Suprapubic skin (tissue), 4 donors: ENCODE data around the gene FAM222A. TPM values are rescaled to one million over a fixed set of nuclear protein-coding genes. Genes with fewer than 3 reads are reported as not detected.
A peak's percentile ranks its signal among the peaks of the same experiment; 100 is the strongest.

ENCODE experiments used
- DNase-seq, 2 donors: peaks; one replicate each; pipeline ENCODE4 v3.0.0-alpha.2; 2019; ENCODE audit warnings: low spot score in 2 of 2
- H3K27ac ChIP-seq: fragments of 200-600 bp; sonication (generic); one replicate; pipeline ENCODE4 v1.5.1; 2019
- H3K27me3 ChIP-seq: fragments of 200-600 bp; sonication (generic); one replicate; pipeline ENCODE4 v1.5.1; 2019
- H3K36me3 ChIP-seq: fragments of 200-600 bp; sonication (generic); one replicate; pipeline ENCODE4 v1.5.1; 2019
- H3K4me1 ChIP-seq: fragments of 200-600 bp; sonication (generic); one replicate; pipeline ENCODE4 v1.5.1; 2019
- H3K4me3 ChIP-seq: fragments of 200-600 bp; sonication (generic); one replicate; pipeline ENCODE4 v1.5.1; 2019; ENCODE audit warnings: mild to moderate bottlenecking
- H3K9me3 ChIP-seq: fragments of 200-600 bp; sonication (generic); one replicate; pipeline ENCODE4 v1.5.1; 2019
- CTCF ChIP-seq, 2 donors: fragments of 200-600 bp in 1 of 2; fragments of 450-650 bp in 1 of 2; sonication (generic) in 1 of 2; IDR thresholded peaks; one replicate each; pipeline ENCODE4 v1.5.1; 2016 to 2019; ENCODE audit warnings: antibody characterized with exemption in 2 of 2, mild to moderate bottlenecking in 1 of 2, moderate library complexity in 1 of 2
- EP300 ChIP-seq: sonication (generic); formaldehyde crosslinking; IDR thresholded peaks from one replicate; pipeline ENCODE4 v1.6.1; 2017; ENCODE audit warnings: antibody characterized with exemption
- POLR2A ChIP-seq, 2 donors: fragments of 450-650 bp; IDR thresholded peaks; one replicate each; pipeline ENCODE4 v1.6.1; 2017; ENCODE audit warnings: antibody characterized with exemption in 2 of 2, mild to moderate bottlenecking in 2 of 2, moderate library complexity in 2 of 2
- POLR2AphosphoS5 ChIP-seq, 3 donors: sonication (generic); formaldehyde crosslinking; IDR thresholded peaks; one replicate each; pipeline ENCODE4 v1.6.1; 2017; ENCODE audit warnings: antibody characterized with exemption in 3 of 3
- WGBS: methylation state at CpG from one replicate; pipeline ENCODE4 v1.1.5; 2018; 5-methylcytosine and 5-hydroxymethylcytosine counted together
- total RNA-seq, 4 donors: library from RNA; depleted of rRNA; stranded (reverse); fragments of >200 nt; gene quantifications; one replicate each; pipeline ENCODE4 v1.1.0, GENCODE V29; 2016

Gene FAM222A
- total RNA-seq, 4 donors from 2014 or later = 3.9 to 8.5 (median 6.6) TPM

- Histone ChIP-seq H3K36me3 (no peaks in the 10 kb centered on the region), H3K4me3 (no peak overlapping the region), H3K27me3 (no peaks in the 10 kb centered on the region), H3K4me1 (peaks cover 9% of the 10 kb centered on the region), H3K27ac (no peak overlapping the region), H3K9me3 (no peaks in the 10 kb centered on the region)
- 62% methylated on average over 9 of the region's 12 CpGs for WGBS
- peak; percentile 17 to 60 for DNase-seq
- no peak for TF ChIP-seq EP300
- TF ChIP-seq POLR2AphosphoS5 (IDR thresholded peaks at IDR 0.05) = no peak
- no peak for TF ChIP-seq POLR2A (IDR thresholded peaks at IDR 0.05)
- TF ChIP-seq CTCF (IDR thresholded peaks at IDR 0.05) = no peak
Observed at GRCh38 chr12:109772622-109773321, 59.1 kb downstream of the FAM222A start.

GRCh38 chr12:109773384-109774011 is 59.9 kb downstream of the FAM222A start:
- no peak overlapping the region for H3K4me3 ChIP-seq
- WGBS = 18% methylated on average over 19 of the region's 21 CpGs

GRCh38 chr12:109775172-109775881 is 61.7 kb downstream of the FAM222A start:
- Histone ChIP-seq H3K4me3 (no peak overlapping the region), H3K36me3 (no peaks in the 10 kb centered on the region), H3K27ac (no peak overlapping the region), H3K9me3 (no peaks in the 10 kb centered on the region), H3K4me1 (peaks cover 9% of the 10 kb centered on the region), H3K27me3 (no peaks in the 10 kb centered on the region)
- TF ChIP-seq POLR2A (IDR thresholded peaks at IDR 0.05) (no peak), CTCF (IDR thresholded peaks at IDR 0.05) (peak; percentile 69 to 83)
- peak in 1 of 2 donors; percentile 77 for DNase-seq
- 24% methylated on average over 10 of the region's 10 CpGs for WGBS

More at GRCh38 chr12:109773384-109774011, 59.9 kb downstream of the FAM222A start:
- Histone ChIP-seq H3K36me3 (no peaks in the 10 kb centered on the region), H3K27me3 (no peaks in the 10 kb centered on the region), H3K9me3 (no peaks in the 10 kb centered on the region), H3K4me1 (peaks cover 9% of the 10 kb centered on the region), H3K27ac (no peak overlapping the region)
- DNase-seq = peak in 1 of 2 donors; percentile 70
- TF ChIP-seq CTCF (IDR thresholded peaks at IDR 0.05) (no peak), EP300 (no peak), POLR2AphosphoS5 (IDR thresholded peaks at IDR 0.05) (no peak), POLR2A (IDR thresholded peaks at IDR 0.05) (no peak)

GRCh38 chr12:109776624-109777023 is 63.0 kb downstream of the FAM222A start:
- Histone ChIP-seq H3K4me3 (no peak overlapping the region), H3K4me1 (peaks cover 9% of the 10 kb centered on the region)

More at GRCh38 chr12:109776624-109777023, 63.0 kb downstream of the FAM222A start:
- Histone ChIP-seq H3K27ac (no peak overlapping the region), H3K27me3 (no peaks in the 10 kb centered on the region), H3K36me3 (no peaks in the 10 kb centered on the region), H3K9me3 (no peaks in the 10 kb centered on the region)
- 81% methylated on average over 9 of the region's 9 CpGs for WGBS
- TF ChIP-seq POLR2AphosphoS5 (IDR thresholded peaks at IDR 0.05) = no peak
- TF ChIP-seq EP300 = no peak
- no peak for TF ChIP-seq CTCF (IDR thresholded peaks at IDR 0.05)
- no peak for TF ChIP-seq POLR2A (IDR thresholded peaks at IDR 0.05)
- DNase-seq = no peak
